ENCODE results near the gene IQSEC2.

DNA sequence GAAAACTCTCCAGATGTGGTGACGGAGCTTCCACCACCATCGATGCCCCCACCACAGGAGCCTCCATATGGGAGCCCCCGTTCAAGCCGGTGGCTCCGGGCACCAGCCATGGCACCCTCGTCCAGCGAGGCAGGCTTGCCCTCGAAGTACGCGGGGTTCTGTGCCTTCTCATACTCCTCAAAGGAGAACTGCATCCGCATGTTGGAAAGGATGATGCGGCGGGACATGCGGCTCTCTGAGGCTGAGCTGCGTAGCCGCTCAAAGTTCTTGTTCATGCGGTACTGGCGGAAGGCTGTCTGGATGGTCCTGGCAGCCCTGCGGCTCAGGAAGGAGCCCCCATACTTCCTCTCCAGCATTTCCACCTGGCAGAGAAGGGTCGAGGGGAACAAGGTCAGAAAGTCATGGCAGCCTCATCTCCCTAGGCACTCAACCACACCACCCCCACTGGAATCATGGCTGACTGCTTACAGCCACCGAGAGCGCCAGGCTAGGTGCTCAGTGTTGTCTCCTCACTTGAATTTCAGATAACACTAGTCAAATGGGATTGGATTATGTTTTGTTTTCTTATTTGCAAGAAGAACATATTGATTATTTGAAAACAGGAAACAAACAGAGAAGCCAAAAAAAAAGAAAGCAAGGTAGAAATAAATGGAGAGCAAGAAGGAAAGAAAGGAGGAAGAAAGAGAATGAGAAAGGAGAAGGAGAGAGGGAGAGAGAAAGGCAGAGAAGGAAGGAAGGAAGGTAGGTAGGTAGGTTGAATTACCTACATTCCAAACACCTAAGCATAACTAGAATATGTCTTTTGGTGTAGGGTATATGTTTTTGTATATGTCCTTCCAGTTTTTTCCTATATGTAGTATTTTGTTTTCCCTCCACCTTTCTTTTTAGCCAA lies 26.6 kb downstream of the IQSEC2 start:
- TF ChIP-seq EZH2phosphoT487 (IDR thresholded peaks at IDR 0.05; ENCODE audit: low read depth, severe bottlenecking, unreplicated experiment): no peak
- TF ChIP-seq CTCF (IDR thresholded peaks at IDR 0.05; ENCODE audit: poor library complexity): no peak
- TF ChIP-seq EZH2 (IDR thresholded peaks at IDR 0.05; ENCODE audit: borderline replicate concordance): no peak

Measured in hepatocyte (in vitro differentiated cells).